Heart right ventricle (tissue), 16 donors: Measurements from ENCODE around the gene TNFRSF14. TPM values are rescaled to one million over a fixed set of nuclear protein-coding genes. Genes with fewer than 3 reads are reported as not detected.

Source experiments
- ATAC-seq, 8 donors: fragments of 200-7000 bp; cut with Tn5 transposase; one replicate each; pipeline ENCODE4 v1.9.1; 2020; ENCODE audit warnings: mild to moderate bottlenecking in 8 of 8, moderate library complexity in 8 of 8, moderate number of reproducible peaks in 1 of 8
- DNase-seq, 2 donors: peaks; one replicate each; pipeline ENCODE4 v3.0.0-alpha.2; 2020
- H3K27ac ChIP-seq, 10 donors: fragments of 200-600 bp; sonication (generic) in 2 of 10; one replicate each; pipeline versions ENCODE4 v1.5.0 to v1.8.0; 2020 to 2022; ENCODE audit warnings: mild to moderate bottlenecking in 3 of 10
- H3K27me3 ChIP-seq, 7 donors: fragments of 200-600 bp; one replicate each; pipeline ENCODE4 v1.8.0; 2021 to 2022; ENCODE audit warnings: mild to moderate bottlenecking in 2 of 7
- H3K36me3 ChIP-seq, 9 donors: fragments of 200-600 bp; sonication (generic) in 1 of 9; one replicate each; pipeline versions ENCODE4 v1.5.0 to v1.8.0; 2020 to 2022; ENCODE audit warnings: mild to moderate bottlenecking in 2 of 9
- H3K4me1 ChIP-seq, 9 donors: fragments of 200-600 bp; sonication (generic) in 1 of 9; one replicate each; pipeline versions ENCODE4 v1.5.0 to v1.8.0; 2020 to 2022; ENCODE audit warnings: mild to moderate bottlenecking in 4 of 9
- H3K4me3 ChIP-seq, 10 donors: fragments of 200-600 bp; sonication (generic) in 2 of 10; one replicate each; pipeline versions ENCODE4 v1.5.0 to v1.8.0; 2020 to 2022; ENCODE audit warnings: mild to moderate bottlenecking in 7 of 10, moderate library complexity in 2 of 10
- H3K9me3 ChIP-seq, 11 donors: fragments of 200-600 bp in 10 of 11; sonication (generic) in 2 of 11; one replicate each; pipeline versions ENCODE4 v1.5.0 to v1.8.0; 2013 to 2022; ENCODE audit warnings: mild to moderate bottlenecking in 2 of 11, control low read depth in 1 of 11, moderate library complexity in 1 of 11
- WGBS, 2 donors: extraction: QIAGEN DNeasy Blood & Tissue Kit; methylation state at CpG; one replicate each; pipeline ENCODE4 v1.1.7; 2013; ENCODE audit warnings: inconsistent platforms in 1 of 2; 5-methylcytosine and 5-hydroxymethylcytosine counted together
- intact Hi-C, 10 donors: fragments of 100-400 bp; cut with DNase I; formaldehyde crosslinking; loops; one replicate each; pipeline versions ENCODE4 v1.11.1 to v1.14.2; 2022
- polyA plus RNA-seq, 2 donors: library from polyadenylated mRNA; stranded (reverse); fragments of 200-250 nt; gene quantifications; one replicate each; pipeline ENCODE4 v1.2.3, GENCODE V29; 2013
- total RNA-seq, 10 donors: library from RNA; stranded (reverse); fragmentation: NEBNext Ultra II Directional in 3 of 10; extraction: Animal tissue kit (Norgen Biotek cat#: 25700) in 3 of 10; gene quantifications; one replicate each; pipeline versions ENCODE4 v1.2.1 to v1.2.4, GENCODE V29; 2021 to 2023
- TF ChIP-seq, protein P1 (sequence below), 9 donors: fragments of 200-600 bp; sonication (generic) in 2 of 9; IDR thresholded peaks; one replicate each; pipeline versions ENCODE4 v1.5.0 to v1.8.0; 2021 to 2022; ENCODE audit warnings: antibody characterized with exemption in 9 of 9, mild to moderate bottlenecking in 5 of 9, moderate library complexity in 1 of 9
- donor health status: Arrhythmogenic right ventricular cardiomyopathy.
- donor health status: ischemic (EF 13 %, LVEDD 7.1; RV severe dilation, severe dysfunction).
- donor health status: healthy with polysubstance abuse.
- donor health status: DM: no; HTN: yes; CAD: no.
- donor health status: DM: no; HTN: no; CAD: no.
- donor health status: ischemic (EF 25% LVEDD 6.9; RV normal size, moderate dysfunction).
- donor health status: ischemic (EF 25% LVEDD 5.7; RV mildly dilated, moderate dysfunction).
- donor health status: healthy.
- donor health status: DM: yes; HTN: yes; CAD: no.
- donor health status: Ischemic cardiomyopathy.
- donor health status: ischemic (EF 35%, LVEDD 5.7; RV mildly dilated, moderate dysfunction).
- donor health status: nonischemic (EF 11% LVEDD 7.7; RV severe dilation, severe dysfunction).
- donor health status: DM: yes; HTN: yes; CAD: no.
- donor health status: PGD.
- donor health status: ischemic (EF 29% LVEDD 5.4; RV normal size, mild dysfunction).
- donor health status: nonischemic (EF 23%, LVEDD 6.1; RV moderate dilation, normal function).

The TNFRSF14 gene
- total and polyA plus RNA-seq, 12 donors = 7.5 to 59.6 (median 14.7) TPM

DNA sequence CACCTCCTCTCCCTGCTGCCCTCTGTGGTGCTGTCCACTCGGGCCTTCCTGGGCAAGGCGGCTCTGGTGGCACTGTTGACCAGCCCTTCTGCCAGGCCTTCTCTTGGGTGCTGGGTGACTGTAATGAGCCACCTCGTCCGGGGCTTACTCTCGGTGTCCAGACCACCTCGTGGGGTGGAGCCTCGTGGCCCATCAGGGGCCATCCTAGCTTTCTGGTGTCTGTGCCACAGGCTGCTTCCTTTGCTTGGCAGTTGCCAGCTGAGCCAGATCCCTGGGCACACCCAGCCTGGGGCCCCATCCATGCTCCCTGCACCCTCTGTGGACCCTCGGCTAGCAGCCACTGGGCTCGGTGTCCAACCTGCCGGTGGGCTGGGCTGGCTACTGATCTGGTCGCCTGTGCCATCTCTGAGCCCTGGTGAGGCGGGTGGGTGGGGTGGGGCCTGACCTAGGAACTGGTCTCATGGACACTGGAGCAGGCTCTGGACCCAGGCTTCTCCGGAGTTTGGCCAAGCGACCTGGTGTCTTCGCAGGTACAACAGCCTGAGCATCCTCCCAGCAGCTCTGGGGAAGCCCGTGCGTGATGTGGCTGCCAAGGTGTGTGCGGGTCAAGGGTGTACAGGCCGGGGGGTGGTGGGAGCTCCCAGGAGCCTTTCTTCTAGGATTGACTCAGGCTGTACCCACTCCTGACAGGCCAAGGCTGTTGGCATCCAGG is 31.8 kb downstream of the TNFRSF14 start:
- H3K9me3 ChIP-seq = no peaks in the 10 kb centered on the region
- H3K4me3 ChIP-seq = peak overlapping the region in 5 of 10 donors; percentile 86 to 98 (median 92)
- WGBS, 2 donors = 92 to 95% methylated on average over 19 of the region's 19 CpGs
- ATAC-seq = no peak
- TF ChIP-seq, protein P1, sequence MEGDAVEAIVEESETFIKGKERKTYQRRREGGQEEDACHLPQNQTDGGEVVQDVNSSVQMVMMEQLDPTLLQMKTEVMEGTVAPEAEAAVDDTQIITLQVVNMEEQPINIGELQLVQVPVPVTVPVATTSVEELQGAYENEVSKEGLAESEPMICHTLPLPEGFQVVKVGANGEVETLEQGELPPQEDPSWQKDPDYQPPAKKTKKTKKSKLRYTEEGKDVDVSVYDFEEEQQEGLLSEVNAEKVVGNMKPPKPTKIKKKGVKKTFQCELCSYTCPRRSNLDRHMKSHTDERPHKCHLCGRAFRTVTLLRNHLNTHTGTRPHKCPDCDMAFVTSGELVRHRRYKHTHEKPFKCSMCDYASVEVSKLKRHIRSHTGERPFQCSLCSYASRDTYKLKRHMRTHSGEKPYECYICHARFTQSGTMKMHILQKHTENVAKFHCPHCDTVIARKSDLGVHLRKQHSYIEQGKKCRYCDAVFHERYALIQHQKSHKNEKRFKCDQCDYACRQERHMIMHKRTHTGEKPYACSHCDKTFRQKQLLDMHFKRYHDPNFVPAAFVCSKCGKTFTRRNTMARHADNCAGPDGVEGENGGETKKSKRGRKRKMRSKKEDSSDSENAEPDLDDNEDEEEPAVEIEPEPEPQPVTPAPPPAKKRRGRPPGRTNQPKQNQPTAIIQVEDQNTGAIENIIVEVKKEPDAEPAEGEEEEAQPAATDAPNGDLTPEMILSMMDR (IDR thresholded peaks at IDR 0.05) = no peak
- H3K27me3 ChIP-seq = no peaks in the 10 kb centered on the region
- intact Hi-C loops = loop anchor here in 3 of 10 donors (2.0 to 10.0 kb wide), 3 partner anchors 57 to 61 kb away; partner anchors contain the start of gene PANK4 (in 2 of the 3)
- peaks cover 0 to 8% (median 0%) of the 10 kb centered on the region in 9 donors for H3K36me3 ChIP-seq
- H3K27ac ChIP-seq = no peak overlapping the region
- H3K4me1 ChIP-seq = peaks cover 10 to 35% (median 25%) of the 10 kb centered on the region in 9 donors
- peak in 1 of 2 donors; percentile 16 for DNase-seq

DNA sequence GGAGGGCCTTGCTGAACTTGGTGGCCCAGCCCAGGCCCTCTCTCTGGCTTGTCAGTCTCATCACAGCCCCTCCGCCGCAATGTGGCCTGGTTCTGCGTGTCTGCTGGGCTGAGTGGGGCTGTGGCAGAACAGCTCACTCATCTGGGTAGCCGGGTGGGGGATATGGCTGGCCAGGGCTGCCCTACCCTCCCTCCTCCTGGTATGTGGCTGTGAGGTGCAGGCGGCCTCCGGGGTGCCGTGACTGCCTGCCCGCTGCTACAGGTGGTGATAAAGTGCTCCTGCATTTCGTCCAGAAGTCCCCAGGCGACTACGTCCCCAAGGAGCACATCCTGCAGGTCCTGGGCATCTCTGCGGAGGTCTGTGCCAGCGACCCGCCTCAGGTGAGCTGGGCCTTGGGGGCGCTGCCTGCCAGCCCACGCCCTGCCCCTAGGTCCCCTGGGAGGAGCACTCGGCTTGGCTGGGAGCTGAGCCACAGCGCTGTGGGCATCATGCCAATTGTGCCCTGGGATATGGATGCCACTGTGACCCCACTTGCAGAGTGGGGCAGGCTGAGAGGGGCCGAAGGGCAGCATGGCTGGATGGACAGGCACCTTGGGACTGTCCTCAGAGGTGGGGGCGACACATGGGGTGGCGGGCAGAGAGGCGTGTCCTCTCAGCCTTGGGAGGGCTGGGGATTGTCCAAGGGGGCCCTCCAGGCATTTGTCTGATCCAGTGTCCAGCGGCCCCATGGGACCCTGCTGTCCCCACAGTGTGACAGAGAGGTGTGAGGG is 32.7 kb downstream of the TNFRSF14 start:
- Histone ChIP-seq H3K27me3 (peaks cover 0 to 8% (median 0%) of the 10 kb centered on the region in 7 donors), H3K36me3 (peaks cover 0 to 8% (median 0%) of the 10 kb centered on the region in 9 donors), H3K4me1 (peaks cover 12 to 37% (median 29%) of the 10 kb centered on the region in 9 donors), H3K4me3 (no peak overlapping the region), H3K27ac (no peak overlapping the region), H3K9me3 (no peaks in the 10 kb centered on the region)
- ATAC-seq (no peak), DNase-seq (peak in 1 of 2 donors; percentile 21)
- intact Hi-C loops = loop anchor here in 2 of 10 donors (5.0 to 10.0 kb wide), 2 partner anchors 56 to 62 kb away; partner anchors contain the start of gene PANK4 (in 1 of the 2)
- 89 to 92% methylated on average over 23 of the region's 23 CpGs for WGBS, 2 donors
- TF ChIP-seq, protein P1 (IDR thresholded peaks at IDR 0.05) = no peak

DNA sequence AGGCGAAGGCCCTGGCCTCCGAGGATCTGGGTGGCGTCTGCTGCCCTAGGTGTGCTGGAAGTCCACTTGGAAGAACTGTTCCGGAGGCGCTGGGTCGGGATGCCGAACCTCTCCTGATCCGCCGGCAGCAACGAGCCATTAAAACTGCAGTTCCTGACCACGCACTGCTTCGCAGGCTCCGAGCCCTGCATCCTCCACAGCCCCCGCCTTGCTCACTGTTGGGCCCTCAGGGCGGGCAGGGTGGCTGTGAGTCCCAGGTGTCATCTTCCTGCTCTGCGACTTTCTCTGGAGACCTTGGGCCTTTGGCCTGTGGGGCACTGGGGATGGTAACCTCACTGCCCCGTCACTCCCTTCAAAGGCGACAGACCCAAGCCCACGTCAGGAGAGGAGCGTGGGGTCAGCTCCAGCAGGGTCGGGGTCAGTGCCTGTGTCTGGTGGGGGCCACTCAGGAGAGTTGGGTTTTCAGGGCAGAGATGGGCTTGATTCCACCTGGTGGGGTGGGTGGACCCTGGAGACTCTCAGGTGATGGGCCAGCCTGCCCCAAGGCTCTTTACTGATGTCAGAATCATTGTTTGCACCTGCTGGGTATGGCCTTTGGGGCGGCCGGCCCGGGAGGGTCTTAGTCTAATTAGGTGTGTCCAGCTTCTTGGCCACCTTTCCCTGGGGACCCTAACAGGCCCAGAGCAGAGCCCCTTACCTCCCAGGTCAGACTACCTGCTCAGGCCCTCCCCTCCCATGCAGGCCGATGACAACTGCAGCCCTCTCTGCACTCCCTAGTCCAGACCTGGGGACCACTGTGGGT is 33.5 kb downstream of the TNFRSF14 start:
- no peak for DNase-seq
- Histone ChIP-seq H3K9me3 (no peaks in the 10 kb centered on the region), H3K4me3 (no peak overlapping the region), H3K4me1 (peaks cover 12 to 37% (median 28%) of the 10 kb centered on the region in 9 donors), H3K36me3 (peaks cover 0 to 8% (median 0%) of the 10 kb centered on the region in 9 donors), H3K27ac (no peak overlapping the region), H3K27me3 (peaks cover 0 to 11% (median 0%) of the 10 kb centered on the region in 7 donors)
- WGBS, 2 donors = 96 to 98% methylated on average over 25 of the region's 25 CpGs
- no peak for ATAC-seq
- TF ChIP-seq, protein P1 (IDR thresholded peaks at IDR 0.05) = no peak
- intact Hi-C loops = loop anchor here in 5 of 10 donors (5.0 to 10.0 kb wide), 3 partner anchors 48 to 62 kb away; partner anchors contain the start of gene PANK4 (in 1 of the 5)
